GM12878 (cell line): Measurements from ENCODE around the gene CHERP. TPM values are rescaled to one million over a fixed set of nuclear protein-coding genes. Genes with fewer than 3 reads are reported as not detected.

Experiments
- ATAC-seq: fragments of 200-7000 bp; cut with Tn5 transposase; 3 replicates; pipeline ENCODE4 v1.9.1; 2020; ENCODE audit warnings: mild to moderate bottlenecking, moderate library complexity
- BruUV-seq: library from RNA; stranded (reverse); fragments of 400-500 nt; replicated peaks from 2 replicates; lab custom pipeline; 2021; lab: Mats Ljungman, UMichigan
- CTCF ChIA-PET: fragments of 300-600 bp; sonication (Branson Sonifier 250); formaldehyde crosslinking; extraction: SDS; loops from one replicate; lab custom pipeline; 2021; ENCODE audit warnings: inconsistent platforms; lab: Yijun Ruan, JAX
- POLR2A ChIA-PET: fragments of 350-600 bp; formaldehyde crosslinking; extraction: SDS; loops from one replicate; lab custom pipeline; 2021; ENCODE audit warnings: inconsistent platforms; lab: Charles Lee
- RAD21 ChIA-PET: fragments of 300-600 bp; sonication (Branson Sonifier 250); formaldehyde crosslinking; loops from one replicate; lab custom pipeline; 2023; ENCODE audit warnings: antibody characterized with exemption; ENCODE audit not compliant: unreplicated experiment; lab: Charles Lee
- SMC1A ChIA-PET: fragments of 300-600 bp; sonication (Branson Sonifier 250); formaldehyde crosslinking; loops from one replicate; lab custom pipeline; 2023; ENCODE audit not compliant: unreplicated experiment, uncharacterized antibody; lab: Charles Lee
- DNase-seq: peaks from one replicate; pipeline ENCODE4 v3.0.0-alpha.2; 2011; ENCODE audit warnings: low read depth, low spot score
- FAIRE-seq: peaks from 3 replicates; lab custom pipeline; 2011; peaks lifted over from hg19 to GRCh38; lab: Jason Lieb, UNC
- H2AFZ ChIP-seq: 2 replicates; pipeline ENCODE4 v1.6.0; 2011; ENCODE audit warnings: low read depth, low read length, control low read depth; ENCODE audit not compliant: control insufficient read depth
- H3K27ac ChIP-seq: 2 replicates; pipeline ENCODE4 v1.5.1; 2011; ENCODE audit warnings: control low read depth; ENCODE audit not compliant: control insufficient read depth, insufficient read depth
- H3K27me3 ChIP-seq, 2 experiments: replicated peaks in 1 of 2; 2 replicates each; pipeline versions ENCODE4 v1.6.0 to v1.6.1; 2011; ENCODE audit warnings: low read length in 1 of 2; ENCODE audit not compliant: control insufficient read depth in 2 of 2, insufficient read depth in 2 of 2
- H3K36me3 ChIP-seq, 2 experiments: 2 replicates each; pipeline ENCODE4 v1.5.1; 2011; ENCODE audit warnings: low read length in 1 of 2; ENCODE audit not compliant: control insufficient read depth in 2 of 2, insufficient read depth in 2 of 2
- H3K4me1 ChIP-seq: 2 replicates; pipeline ENCODE4 v1.6.1; 2011; ENCODE audit warnings: mild to moderate bottlenecking, low read length, moderate library complexity, mixed read lengths; ENCODE audit not compliant: control insufficient read depth, insufficient read depth
- H3K4me2 ChIP-seq: 2 replicates; pipeline ENCODE4 v1.6.0; 2011; ENCODE audit warnings: control low read depth; ENCODE audit not compliant: control insufficient read depth, insufficient read depth
- H3K4me3 ChIP-seq: fragments of 200-600 bp; sonication (generic); 2 replicates; pipeline ENCODE4 v1.5.1; 2016
- H3K79me2 ChIP-seq: 2 replicates; pipeline ENCODE4 v1.6.0; 2011; ENCODE audit warnings: low read length; ENCODE audit not compliant: control insufficient read depth, insufficient read depth
- H3K9ac ChIP-seq: 2 replicates; pipeline ENCODE4 v1.8.0; 2011; ENCODE audit warnings: low read length, control low read depth, mixed read lengths; ENCODE audit not compliant: control insufficient read depth, insufficient read depth
- H3K9me3 ChIP-seq: replicated peaks from 3 replicates; pipeline ENCODE4 v1.5.1; 2011; ENCODE audit warnings: mild to moderate bottlenecking, low read length; ENCODE audit not compliant: control insufficient read depth, insufficient read depth
- H4K20me1 ChIP-seq: 2 replicates; pipeline ENCODE4 v1.6.0; 2011; ENCODE audit not compliant: control insufficient read depth, insufficient read depth
- BCL3 ChIP-seq: IDR thresholded peaks from 2 replicates; pipeline ENCODE4 v1.6.1; 2011; ENCODE audit warnings: borderline replicate concordance, low read depth, mild to moderate bottlenecking, moderate library complexity, low read length; ENCODE audit not compliant: insufficient read depth, poor library complexity, severe bottlenecking
- CBX3 ChIP-seq: fragments of 200-600 bp; sonication (generic); IDR thresholded peaks from 2 replicates; pipeline ENCODE4 v1.6.1; 2016; ENCODE audit warnings: low read depth, borderline replicate concordance
- CTCF ChIP-seq, 3 experiments: IDR thresholded peaks in 2 of 3; conservative IDR thresholded peaks in 1 of 3; 2 replicates each; pipeline ENCODE4 v1.5.1; 2011; ENCODE audit warnings: low read depth in 3 of 3, low read length in 3 of 3, mild to moderate bottlenecking in 3 of 3, control low read depth in 2 of 3, moderate library complexity in 2 of 3, inconsistent platforms in 1 of 3, mixed read lengths in 1 of 3; ENCODE audit not compliant: control insufficient read depth in 2 of 3, insufficient read depth in 1 of 3; ENCODE audit errors: extremely low read depth in 1 of 3
- CUX1 ChIP-seq: IDR thresholded peaks from 2 replicates; pipeline ENCODE4 v1.6.1; 2012; ENCODE audit warnings: improper control_type of control experiment, low read depth, low read length; ENCODE audit not compliant: insufficient replicate concordance
- EGR1 ChIP-seq, 2 experiments: IDR thresholded peaks; 1 replicate in 1 of 2; 2 replicates in 1 of 2; pipeline ENCODE4 v1.6.1; 2011 to 2012; ENCODE audit warnings: low read depth in 2 of 2, low read length in 2 of 2, borderline replicate concordance in 1 of 2, mild to moderate bottlenecking in 1 of 2, moderate library complexity in 1 of 2
- MYC ChIP-seq: IDR thresholded peaks from 2 replicates; pipeline ENCODE4 v1.6.1; 2011; ENCODE audit warnings: mild to moderate bottlenecking, low read length, moderate library complexity, inconsistent platforms; ENCODE audit not compliant: insufficient read depth, insufficient replicate concordance, insufficient read length, severe bottlenecking
- NFXL1 ChIP-seq: fragments of 450-650 bp; IDR thresholded peaks from 2 replicates; pipeline ENCODE4 v1.6.1; 2017; ENCODE audit warnings: antibody characterized with exemption, mild to moderate bottlenecking, borderline replicate concordance
- NR2C1 ChIP-seq: fragments of 450-650 bp; IDR thresholded peaks from 2 replicates; pipeline ENCODE4 v1.6.1; 2017; ENCODE audit warnings: antibody characterized with exemption, mild to moderate bottlenecking, moderate library complexity
- POLR2A ChIP-seq: IDR thresholded peaks from 2 replicates; pipeline ENCODE4 v1.6.1; 2011; ENCODE audit warnings: low read depth, mild to moderate bottlenecking, low read length
- POLR2AphosphoS2 ChIP-seq: IDR thresholded peaks from 2 replicates; pipeline ENCODE4 v1.6.1; 2011; ENCODE audit warnings: low read depth, mild to moderate bottlenecking, low read length, improper control_type of control experiment, moderate library complexity
- TBL1XR1 ChIP-seq: IDR thresholded peaks from 2 replicates; pipeline ENCODE4 v1.6.1; 2012; ENCODE audit warnings: low read depth, low read length, improper control_type of control experiment
- WRNIP1 ChIP-seq: IDR thresholded peaks from 2 replicates; pipeline ENCODE4 v1.6.1; 2011; ENCODE audit warnings: low read depth, low read length, improper control_type of control experiment, borderline replicate concordance
- YY1 ChIP-seq: IDR thresholded peaks from 2 replicates; pipeline ENCODE4 v1.6.1; 2011; ENCODE audit warnings: low read depth, mild to moderate bottlenecking, low read length
- ZNF24 ChIP-seq: fragments of 450-650 bp; IDR thresholded peaks from 2 replicates; pipeline ENCODE4 v1.6.1; 2017; ENCODE audit warnings: antibody characterized with exemption, mild to moderate bottlenecking
- WGBS: methylation state at CpG from one replicate; pipeline ENCODE4 v1.1.6; 2016; ENCODE audit warnings: low lambda C conversion rate; ENCODE audit not compliant: insufficient replicate concordance, insufficient coverage; ENCODE audit errors: missing lambda C conversion rate; 5-methylcytosine and 5-hydroxymethylcytosine counted together
- in situ Hi-C: fragments of 300-500 bp; cut with MboI; formaldehyde crosslinking; loops from 9 replicates; pipeline ENCODE4 v1.14.3; 2018; ENCODE audit warnings: mixed read lengths
- intact Hi-C: fragments of 100-400 bp; cut with micrococcal nuclease; formaldehyde crosslinking; loops from one replicate; pipeline ENCODE4 v1.14.2; 2022; ENCODE audit not compliant: unreplicated experiment
- polyA plus RNA-seq, 11 experiments: library from polyadenylated mRNA; depleted of rRNA in 4 of 11; unstranded in 6 of 11; stranded (reverse) in 5 of 11; fragments of >200 nt; fragmentation: Nextera tagmentation in 4 of 11; fragmentation: Illumina TruSeq in 1 of 11; extraction: Ambion mirVana in 4 of 11; extraction: Trizol in 1 of 11; gene quantifications; 1 replicate in 1 of 11; 2 replicates in 10 of 11; pipeline versions ENCODE4 v1.2.1 to v1.2.3, GENCODE V29; 2011 to 2016; ENCODE audit warnings: inconsistent platforms in 2 of 11, missing spikeins in 2 of 11, low read depth in 1 of 11
- total RNA-seq, 4 experiments: library from RNA; depleted of rRNA in 3 of 4; stranded (reverse); fragments of >200 nt in 3 of 4; fragmentation: Illumina TruSeq in 1 of 4; extraction: Trizol in 1 of 4; gene quantifications; 2 replicates each; pipeline versions ENCODE4 v1.2.1 to v1.2.3, GENCODE V29; 2013 to 2021

The CHERP gene
- total and polyA plus RNA-seq, 10 of the 15 experiments (the other 5 are each of a cell fraction or from before 2014, with no cell fraction given) = 0.66 to 65.3 (median 12.2) TPM

- TF ChIP-seq WRNIP1 (no peak), ZNF24 (no peak), CTCF (IDR thresholded peaks at IDR 0.05 in 2 of 3, conservative IDR thresholded peaks at IDR 0.05 in 1 of 3; ENCODE audit: control insufficient read depth in 2 of 3, extremely low read depth in 1 of 3, insufficient read depth in 1 of 3, low read depth in 3 of 3, low read length in 3 of 3) (no peak), EGR1 (IDR thresholded peaks at IDR 0.05; ENCODE audit: borderline replicate concordance in 1 of 2, low read depth in 2 of 2, low read length in 2 of 2) (no peak), POLR2A (no peak), YY1 (no peak), MYC (no peak), NFXL1 (no peak), NR2C1 (no peak), CBX3 (no peak), BCL3 (no peak), TBL1XR1 (no peak), CUX1 (no peak), POLR2AphosphoS2 (no peak)
- peaks cover 78% of the 10 kb centered on the region for H3K79me2 ChIP-seq
- H4K20me1 ChIP-seq = peaks cover 2% of the 10 kb centered on the region; the same call in 1 of the 2 replicates
- intact Hi-C loops (no loop called here), in situ Hi-C loops (no loop called here)
- no peaks in the 10 kb centered on the region for H3K27me3 ChIP-seq
- H3K27ac ChIP-seq = no peak overlapping the region
- peaks cover 15 to 29% of the 10 kb centered on the region in 2 experiments for H3K36me3 ChIP-seq
- no peak overlapping the region for H2AFZ ChIP-seq
- H3K9me3 ChIP-seq = no peaks in the 10 kb centered on the region
- SMC1A ChIA-PET = interaction anchor here (0.8 to 2.7 kb wide), 11 partner anchors 9 to 131 kb away, joined by 3 to 20 read pairs (median 5); partner anchors contain the start of gene MED26
- POLR2A ChIA-PET = interaction anchor here (0.6 to 6.5 kb wide), 11 partner anchors 8 to 420 kb away, joined by 3 to 93 read pairs (median 4); partner anchors contain the start of genes CHERP, MED26, SMIM7 and TMEM38A
- H3K4me2 ChIP-seq = peak overlapping the region; percentile 83
- ATAC-seq = no peak
- no peak for DNase-seq
- no TSS peak for BruUV-seq
- no peak for FAIRE-seq
- CTCF ChIA-PET = interaction anchor here (1.0 to 2.4 kb wide), 9 partner anchors 11 to 191 kb away, joined by 3 to 15 read pairs (median 4); no protein-coding TSS in a partner anchor
- 77% methylated on average over 13 of the region's 13 CpGs for WGBS
- peak overlapping the region; percentile 97 for H3K4me3 ChIP-seq
- RAD21 ChIA-PET = interaction anchor here (1.1 to 2.6 kb wide), 6 partner anchors 11 to 87 kb away, joined by 3 to 28 read pairs (median 8); partner anchors contain the start of genes CALR3, SMIM7 and TMEM38A
- H3K9ac ChIP-seq = peak overlapping the region; percentile 94
- peaks cover 19% of the 10 kb centered on the region for H3K4me1 ChIP-seq
Observed at GRCh38 chr19:16573296-16573695, 31.1 kb upstream of the CHERP start.
